GM11168 (cell line): Measurements from ENCODE around the gene ATP6V0B.

Source experiments
- in situ Hi-C: fragments of 300-500 bp; cut with MboI; formaldehyde crosslinking; loops from one replicate; pipeline ENCODE4 v1.12.0; 2022; ENCODE audit warnings: low sequenced_read_pairs; ENCODE audit not compliant: unreplicated experiment

ATP6V0B gene

DNA sequence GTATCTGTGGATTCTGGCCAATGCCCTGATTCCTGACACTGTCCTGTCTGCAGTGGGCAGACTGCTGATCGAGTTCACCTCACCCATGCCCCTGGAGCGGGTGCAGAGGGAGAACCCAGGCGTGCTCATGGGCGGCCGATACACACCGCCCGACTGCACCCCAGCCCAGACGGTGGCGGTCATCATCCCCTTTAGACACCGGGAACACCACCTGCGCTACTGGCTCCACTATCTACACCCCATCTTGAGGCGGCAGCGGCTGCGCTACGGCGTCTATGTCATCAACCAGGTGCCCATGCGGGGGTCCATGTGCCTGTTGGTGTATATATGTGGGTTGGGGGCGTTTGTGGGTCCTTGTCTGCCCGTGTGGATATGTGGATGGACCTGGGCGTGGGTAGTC is 6.9 kb downstream of the ATP6V0B start:
- in situ Hi-C loops, result no loop called here

DNA sequence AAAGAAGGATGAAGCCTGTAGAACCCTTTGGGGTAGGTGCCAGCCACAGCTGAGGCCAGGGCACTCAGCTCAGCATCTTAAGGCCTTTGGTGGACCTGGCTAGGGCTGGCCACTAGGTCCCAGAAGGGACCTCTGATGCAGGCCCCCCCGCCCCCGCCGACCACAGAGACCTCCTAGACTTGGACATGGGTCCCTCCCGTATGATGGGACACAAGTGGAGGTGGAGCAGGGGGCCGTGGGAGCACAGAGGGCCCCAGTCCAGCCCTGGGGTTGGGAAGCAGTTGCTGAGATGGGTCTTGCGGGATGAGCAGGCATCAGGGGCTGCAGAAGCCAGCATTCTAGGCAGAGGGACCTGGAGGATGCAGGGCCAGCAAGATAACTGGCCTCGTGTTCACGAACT is 7.5 kb downstream of the ATP6V0B start:
- in situ Hi-C loops, result no loop called here

DNA sequence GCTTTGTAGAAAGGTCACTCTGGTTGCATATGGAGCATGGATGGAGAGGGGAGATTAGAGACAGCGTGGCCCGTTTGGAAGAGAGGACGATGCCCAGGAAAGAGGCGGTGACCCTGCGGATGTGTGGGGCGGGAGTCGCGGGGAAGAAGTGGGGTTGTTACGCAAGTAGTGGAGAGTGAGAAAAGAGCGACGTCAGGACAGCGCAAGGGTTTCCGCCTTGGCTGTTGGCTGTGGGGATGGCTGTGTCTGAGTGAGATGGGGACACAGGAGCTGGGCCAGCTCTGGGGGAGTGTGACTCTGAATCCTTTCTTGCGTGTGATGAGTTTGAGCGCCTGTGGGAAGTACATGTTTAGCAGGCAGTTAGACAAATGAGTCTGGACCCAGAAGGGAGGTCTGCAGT is 8.0 kb downstream of the ATP6V0B start:
- in situ Hi-C loops, result no loop called here

DNA sequence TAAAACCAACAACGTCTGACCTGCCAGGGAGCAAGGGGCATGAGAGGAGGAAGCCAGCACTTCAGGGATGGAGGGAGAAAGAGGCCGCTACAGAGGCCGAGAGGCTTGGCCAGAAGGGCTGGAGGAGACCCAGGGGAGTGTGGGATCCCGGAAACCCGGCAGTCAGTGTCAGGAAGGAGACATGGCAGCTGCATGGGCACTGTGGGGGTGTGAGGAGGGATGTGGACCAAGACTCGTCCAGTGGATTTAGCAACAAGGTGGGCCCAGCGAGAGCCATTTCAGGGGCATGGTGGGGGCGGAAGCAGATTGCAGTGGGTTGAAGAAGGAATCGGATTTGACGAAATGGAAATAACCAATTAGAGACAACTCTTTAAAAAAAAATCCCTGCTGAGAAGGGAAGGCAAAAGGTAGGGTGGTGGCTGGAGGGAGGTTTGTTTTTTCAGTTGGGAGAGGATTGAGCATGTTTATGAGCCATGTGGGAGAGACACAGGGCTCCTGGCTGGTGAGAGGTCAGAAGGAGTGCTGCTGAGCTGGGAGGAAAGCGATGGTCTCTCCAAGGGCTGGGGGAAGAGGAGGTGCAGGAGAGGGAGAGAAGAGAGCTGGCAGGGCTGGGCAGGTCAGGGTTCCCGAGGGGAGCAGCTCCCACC is 8.6 kb downstream of the ATP6V0B start:
- in situ Hi-C loops, result no loop called here

DNA sequence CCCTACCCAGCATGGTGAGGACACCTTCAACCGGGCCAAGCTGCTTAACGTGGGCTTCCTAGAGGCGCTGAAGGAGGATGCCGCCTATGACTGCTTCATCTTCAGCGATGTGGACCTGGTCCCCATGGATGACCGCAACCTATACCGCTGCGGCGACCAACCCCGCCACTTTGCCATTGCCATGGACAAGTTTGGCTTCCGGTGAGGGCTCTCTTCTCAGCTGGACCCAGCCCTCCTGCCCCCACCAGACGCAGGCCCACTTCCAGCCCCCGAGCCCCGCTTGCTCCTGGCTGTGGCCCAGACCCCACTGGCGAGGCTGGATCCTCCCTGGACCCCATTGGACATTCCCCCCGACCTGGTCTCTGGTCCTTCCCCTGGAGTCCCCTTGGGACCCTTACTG is 10.1 kb downstream of the ATP6V0B start:
- in situ Hi-C loops, result no loop called here

DNA sequence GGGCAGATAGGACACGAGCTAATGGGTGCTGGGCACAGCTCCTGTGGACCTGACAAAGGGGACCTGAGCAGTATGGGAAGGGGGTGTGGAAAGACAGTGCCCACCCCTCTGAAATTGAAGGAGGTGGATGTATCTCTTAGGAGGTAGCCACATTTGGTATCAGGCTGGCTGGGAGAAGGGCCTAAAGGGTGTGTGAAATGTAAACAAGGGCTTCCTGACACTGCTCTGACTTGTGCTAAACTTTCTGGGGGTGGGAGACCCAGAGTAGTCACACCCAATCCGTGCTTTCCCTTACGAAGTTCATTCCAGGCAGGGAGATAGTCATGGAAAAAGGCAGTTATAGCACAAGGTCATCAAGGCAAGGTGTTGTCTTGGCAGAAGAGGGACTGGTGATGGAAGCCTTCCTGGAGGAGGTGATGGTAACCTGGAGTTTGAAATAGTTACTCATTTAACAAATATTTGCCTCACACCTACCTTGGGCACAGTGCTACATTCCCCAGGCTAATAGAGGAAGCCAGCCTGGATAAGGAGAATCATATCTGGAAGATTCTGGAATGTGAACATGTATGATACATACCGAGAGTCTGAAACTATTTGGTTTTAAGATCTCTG is 11.3 kb downstream of the ATP6V0B start:
- in situ Hi-C loops, result no loop called here

DNA sequence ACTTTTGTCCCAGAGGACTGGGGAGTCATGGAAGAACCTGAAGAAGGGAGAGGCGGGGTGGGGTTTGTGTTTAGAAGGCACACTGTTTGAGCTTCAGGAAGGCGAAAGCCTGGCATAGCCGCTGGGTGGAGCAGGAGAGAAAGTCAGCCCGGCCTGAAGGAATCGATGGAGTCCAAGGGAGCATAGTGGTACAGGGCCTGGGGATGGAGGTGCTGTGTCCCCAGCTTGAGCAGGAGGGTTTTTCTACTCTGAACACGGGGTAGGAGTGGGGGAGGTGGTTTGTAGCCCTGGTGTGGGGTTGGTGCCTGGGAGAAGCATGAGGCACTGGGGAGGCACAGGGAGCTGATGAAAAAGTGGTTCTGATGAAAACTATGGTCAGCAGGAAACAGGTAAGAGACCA is 12.0 kb downstream of the ATP6V0B start:
- in situ Hi-C loops, result no loop called here

DNA sequence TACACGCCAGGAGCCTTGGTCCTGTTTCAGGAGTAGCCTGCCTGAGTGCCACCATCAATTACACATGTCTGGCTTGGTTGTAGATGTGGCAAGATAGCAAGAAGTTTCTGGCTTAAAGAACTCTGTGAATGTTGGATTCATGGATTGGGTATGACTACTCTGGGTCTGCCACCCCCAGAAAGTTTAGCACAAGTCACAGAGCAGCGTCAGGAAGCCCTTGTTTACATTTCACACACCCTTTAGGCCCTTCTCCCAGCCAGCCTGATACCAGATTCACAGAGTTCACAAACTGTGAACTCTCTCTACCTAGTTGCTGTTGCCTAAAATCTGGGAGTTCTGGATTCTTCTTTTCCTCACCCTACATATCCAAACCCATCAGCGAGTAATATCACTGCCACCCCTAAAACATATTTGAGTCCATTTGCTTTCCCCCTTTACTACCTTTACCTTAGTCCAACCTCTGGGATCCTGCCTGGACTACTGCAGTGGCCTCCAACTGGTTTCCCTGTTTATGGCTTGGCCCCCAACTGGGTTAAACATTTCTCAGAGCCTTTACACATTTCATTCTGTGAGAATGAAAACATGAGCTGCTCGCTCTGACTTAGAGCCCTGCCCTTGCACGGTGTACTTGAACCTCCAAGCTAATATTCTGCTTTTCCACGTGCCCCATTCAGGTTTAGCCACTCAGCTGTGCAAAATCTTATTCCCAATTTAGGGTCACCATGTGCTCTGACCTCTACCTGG is 12.6 kb downstream of the ATP6V0B start:
- in situ Hi-C loops, result no loop called here

DNA sequence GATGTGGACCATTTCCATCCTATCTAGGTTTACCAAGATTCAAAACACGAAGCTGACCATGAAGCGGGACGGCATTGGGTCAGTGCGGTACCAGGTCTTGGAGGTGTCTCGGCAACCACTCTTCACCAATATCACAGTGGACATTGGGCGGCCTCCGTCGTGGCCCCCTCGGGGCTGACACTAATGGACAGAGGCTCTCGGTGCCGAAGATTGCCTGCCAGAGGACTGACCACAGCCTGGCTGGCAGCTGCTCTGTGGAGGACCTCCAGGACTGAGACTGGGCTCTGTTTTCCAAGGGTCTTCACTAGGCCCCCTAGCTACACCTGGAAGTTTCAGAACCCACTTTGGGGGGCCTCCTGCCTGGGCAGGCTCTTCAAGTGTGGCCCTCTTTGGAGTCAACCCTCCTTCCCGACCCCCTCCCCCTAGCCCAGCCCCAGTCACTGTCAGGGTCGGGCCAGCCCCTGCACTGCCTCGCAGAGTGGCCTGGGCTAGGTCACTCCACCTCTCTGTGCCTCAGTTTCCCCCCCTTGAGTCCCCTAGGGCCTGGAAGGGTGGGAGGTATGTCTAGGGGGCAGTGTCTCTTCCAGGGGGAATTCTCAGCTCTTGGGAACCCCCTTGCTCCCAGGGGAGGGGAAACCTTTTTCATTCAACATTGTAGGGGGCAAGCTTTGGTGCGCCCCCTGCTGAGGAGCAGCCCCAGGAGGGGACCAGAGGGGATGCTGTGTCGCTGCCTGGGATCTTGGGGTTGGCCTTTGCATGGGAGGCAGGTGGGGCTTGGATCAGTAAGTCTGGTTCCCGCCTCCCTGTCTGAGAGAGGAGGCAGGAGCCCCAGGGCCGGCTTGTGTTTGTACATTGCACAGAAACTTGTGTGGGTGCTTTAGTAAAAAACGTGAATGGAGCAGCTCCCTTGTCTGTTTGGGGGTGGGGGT is 15.8 kb downstream of the ATP6V0B start:
- in situ Hi-C loops, result loop anchor here (10.0 kb wide), 1 partner anchor 54 kb away; no protein-coding TSS in a partner anchor

DNA sequence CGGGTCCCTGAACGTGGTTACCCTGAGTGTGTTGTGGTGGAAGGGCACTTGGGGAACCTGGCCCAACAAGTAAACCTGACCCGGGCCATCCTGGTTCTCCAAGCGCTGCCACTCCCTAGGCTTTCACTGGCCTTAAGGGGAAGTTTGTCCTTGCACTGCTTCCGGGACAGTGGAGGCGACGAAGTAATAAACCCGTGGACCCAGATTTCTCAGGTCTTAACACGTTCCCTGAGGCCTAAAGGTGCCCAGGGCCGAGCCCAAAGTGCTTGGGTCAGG is 16.4 kb downstream of the ATP6V0B start:
- in situ Hi-C loops, result loop anchor here (10.0 kb wide), 1 partner anchor 54 kb away; no protein-coding TSS in a partner anchor

DNA sequence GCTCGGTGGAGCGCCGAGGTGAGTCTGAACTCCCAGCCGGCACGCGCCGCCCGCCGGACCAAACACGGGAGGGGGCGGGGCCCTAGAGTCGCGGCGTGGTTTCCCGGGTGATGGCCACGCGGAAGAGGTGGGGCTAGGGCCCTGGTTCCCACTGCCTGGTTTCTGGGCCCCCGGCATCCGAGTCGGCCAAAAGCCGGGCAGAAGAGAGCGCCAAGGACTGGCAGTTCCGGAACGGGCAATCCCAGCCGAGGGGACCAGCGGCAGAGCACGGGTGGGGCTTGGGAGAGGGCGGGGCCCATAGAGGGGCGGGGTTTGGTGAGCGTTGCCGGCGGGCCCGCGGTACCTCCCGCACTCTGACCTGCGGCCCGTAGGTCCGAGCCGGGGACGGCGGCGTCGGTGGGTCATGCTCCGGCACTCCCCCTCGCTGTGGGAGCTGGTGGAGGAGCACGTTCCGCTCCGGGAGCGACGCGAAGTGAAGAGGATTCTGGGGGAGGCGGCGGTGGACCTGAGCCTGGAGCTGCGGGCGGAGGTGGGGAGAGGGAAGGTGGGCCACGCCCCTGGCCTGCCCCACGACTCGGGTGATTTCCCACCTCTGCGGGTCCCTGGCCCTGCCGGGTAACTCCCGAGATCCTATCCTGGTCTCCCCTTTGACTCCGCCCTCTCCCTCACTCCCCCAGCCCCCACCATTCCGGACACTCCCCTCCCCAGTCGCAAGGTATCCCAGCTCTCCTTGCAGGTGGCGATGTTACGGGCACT is 16.9 kb downstream of the ATP6V0B start, which contains the start of gene CCDC24:
Gene CCDC24, plus strand, starts transcription at position 124 of the 756 bp plus-strand sequence. Its CDS starts 280 bp downstream, at position 404.
- in situ Hi-C loops, result loop anchor here (10.0 kb wide), 1 partner anchor 53 kb away; no protein-coding TSS in a partner anchor

DNA sequence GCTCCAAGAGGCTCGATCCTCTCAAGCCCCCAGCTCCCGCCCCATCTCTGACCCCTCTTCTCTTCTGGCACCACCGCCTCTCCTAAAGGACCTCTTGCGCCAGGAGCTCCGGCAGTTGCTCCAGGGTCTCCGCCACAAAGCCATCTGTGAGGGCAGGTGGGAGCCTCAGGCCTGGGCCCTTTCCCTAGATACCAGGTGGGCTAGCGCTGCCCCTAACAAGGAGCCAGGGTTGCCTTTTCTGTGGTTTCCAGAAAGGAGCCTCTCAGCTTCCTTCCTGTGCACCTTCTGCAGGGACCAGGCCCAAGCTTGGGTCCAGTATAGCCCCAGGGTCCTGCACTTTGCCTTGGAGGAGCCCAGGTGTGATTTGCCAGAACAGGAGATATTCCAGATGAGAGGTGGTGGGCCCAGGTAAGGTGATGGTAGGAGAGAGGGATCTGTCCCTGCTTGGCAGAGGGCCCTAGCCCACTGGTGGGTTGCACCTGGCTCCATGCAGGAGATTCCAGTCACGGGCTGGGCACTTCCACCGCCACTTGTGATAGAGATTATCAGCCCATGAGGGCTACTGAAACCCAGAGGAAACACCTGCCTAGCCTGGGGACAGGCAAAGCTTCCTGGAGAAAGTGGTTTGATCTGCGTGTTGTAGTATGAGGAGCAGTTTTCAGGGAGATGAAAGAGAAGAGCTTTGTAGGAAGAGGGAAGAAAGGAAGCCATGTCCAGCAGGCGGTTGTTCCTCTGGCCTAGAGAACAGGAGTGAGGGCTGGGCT is 17.7 kb downstream of the ATP6V0B start:
- in situ Hi-C loops, result loop anchor here (10.0 kb wide), 1 partner anchor 52 kb away; no protein-coding TSS in a partner anchor

DNA sequence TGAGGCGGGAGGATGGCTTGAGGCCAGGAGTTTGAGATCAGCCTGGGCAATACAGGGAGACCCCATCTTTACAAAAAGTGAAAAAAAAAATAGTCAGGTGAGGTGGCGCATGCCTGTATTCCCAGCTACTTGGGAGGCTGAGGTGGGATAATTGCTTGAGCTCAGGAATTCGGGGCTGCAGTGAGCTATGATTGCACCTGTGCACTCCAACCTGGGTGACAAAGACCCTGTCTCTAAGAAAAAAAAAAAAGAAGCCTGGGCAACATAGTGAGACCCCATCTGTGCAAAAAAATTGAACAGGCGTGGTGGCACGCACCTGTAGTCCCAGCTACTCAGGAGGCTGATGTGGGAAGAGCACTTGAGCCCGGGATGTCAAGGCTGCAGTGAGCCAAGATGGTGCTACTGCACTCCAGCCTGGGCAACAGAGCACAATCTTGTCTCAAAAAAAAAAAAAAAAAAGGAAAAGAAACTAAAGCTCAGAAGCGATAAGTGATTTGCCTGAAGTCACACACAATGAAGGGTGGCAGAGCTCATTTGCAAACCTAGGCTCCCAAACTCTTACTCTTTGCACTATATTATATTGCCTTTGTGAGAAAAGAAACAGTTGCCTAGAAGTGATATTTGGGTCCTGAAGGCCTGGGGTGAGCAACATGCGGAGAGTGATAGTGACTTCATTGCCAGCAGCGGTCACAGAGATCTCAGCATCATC is 18.6 kb downstream of the ATP6V0B start:
- in situ Hi-C loops, result loop anchor here (10.0 kb wide), 1 partner anchor 51 kb away; no protein-coding TSS in a partner anchor

DNA sequence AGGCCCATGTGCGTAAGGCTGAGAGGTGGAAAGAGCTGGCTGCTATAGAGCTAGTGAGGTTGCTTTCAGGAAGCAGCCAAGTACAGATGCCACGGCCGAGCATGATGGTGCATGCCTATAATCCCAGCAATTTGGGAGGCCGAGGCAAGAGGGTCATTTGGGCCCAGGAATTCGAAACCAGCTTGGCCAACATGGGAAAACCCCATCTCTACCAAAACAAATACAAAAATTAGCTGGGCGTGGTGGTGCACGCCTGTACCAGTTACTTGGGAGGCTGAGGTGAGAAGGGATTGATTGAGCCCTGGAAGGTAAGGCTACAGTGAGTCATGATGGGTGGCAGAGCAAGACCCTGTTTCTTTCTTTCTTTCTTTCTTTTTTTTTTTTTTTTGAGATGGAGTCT is 19.3 kb downstream of the ATP6V0B start:
- in situ Hi-C loops, result loop anchor here (10.0 kb wide), 1 partner anchor 51 kb away; no protein-coding TSS in a partner anchor

DNA sequence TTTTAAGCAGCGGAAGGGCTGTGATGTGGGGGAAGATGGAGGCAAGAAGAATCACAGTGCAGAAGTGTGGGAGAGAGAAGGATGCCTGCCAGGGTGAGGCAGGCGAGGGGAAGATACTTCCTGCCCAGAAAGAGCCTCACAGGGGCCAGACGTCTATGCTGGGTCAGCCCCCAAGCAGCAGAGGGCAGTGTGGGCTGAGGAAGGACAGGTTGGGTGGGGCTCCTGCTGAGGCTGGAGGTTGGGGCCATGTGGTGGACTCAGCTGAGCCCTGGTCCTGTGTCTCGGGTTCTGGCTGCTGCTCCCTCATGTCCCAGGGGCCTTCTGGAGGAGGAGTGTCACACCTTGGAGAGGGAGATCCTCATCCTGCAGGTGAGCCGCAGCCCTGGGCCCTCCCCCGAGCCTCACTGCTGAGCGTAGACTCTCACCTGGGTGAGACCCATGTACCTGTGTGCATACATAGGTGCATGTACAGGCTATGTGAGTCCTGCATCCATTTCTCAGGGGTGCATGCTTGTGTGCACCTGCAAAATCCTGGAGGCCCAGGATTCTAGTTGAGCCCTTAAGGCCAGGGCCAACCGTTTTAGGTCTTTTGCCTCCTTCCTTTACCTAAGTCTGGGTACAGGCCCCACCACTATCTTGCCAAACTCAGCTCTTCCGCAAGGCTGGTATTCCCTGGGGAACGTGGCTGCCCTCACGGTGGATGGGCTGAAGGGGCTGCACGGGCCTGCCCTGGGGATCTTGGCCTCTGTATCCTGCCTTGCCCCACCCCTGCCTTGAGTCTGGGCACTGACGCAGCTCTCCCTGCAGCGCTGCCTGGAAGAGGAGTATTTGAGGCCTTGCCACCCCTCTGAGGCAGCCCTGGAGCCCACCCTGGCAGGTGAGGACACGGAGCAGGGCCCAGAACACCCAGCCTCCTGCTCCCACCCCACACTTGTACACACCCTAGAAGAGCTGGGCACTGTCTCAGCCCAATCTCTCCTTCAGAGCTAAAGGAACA is 20.3 kb downstream of the ATP6V0B start:
- in situ Hi-C loops, result loop anchor here (10.0 kb wide), 1 partner anchor 50 kb away; no protein-coding TSS in a partner anchor

DNA sequence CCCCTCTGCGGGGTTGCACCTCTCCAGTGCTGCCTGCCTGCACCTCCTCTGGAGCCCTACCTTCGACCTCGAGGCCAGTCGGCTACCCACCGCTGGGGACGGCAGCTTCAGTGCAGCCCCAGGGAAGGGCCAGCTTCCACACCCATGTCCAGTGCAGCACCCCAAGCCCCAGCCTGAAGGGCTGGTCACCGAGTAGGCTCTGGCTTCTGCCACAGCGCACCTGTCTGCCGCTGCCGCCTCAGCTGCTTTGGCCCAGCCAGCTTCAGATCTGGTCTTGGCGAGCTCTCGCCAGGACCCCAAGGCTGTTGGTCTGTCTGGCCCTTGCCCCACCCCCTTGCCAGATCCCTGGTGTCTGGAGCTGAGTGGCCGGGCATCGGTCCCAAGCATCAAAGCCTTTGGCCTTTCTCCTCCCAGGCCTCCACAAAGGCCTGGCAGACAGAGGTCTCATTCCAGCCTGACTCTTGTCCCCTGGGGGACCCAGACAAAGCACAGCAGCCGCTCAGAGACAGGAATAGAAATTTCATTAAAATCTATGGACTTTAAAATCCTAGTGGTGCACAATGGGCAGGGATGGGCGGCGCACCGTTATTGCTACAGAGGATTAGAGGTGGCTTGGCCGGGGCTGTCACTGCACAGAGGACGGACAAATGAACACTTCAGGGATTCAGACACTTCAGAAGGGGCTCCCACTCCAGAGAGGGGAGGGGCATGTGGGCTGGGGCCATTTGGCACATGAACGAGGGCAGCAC is 21.4 kb downstream of the ATP6V0B start:
- in situ Hi-C loops, result loop anchor here (10.0 kb wide), 1 partner anchor 49 kb away; no protein-coding TSS in a partner anchor
